Right renal pelvis (tissue), 4 donors: ENCODE data around the gene MAST4. TPM values are rescaled to one million over a fixed set of nuclear protein-coding genes. Genes with fewer than 3 reads are reported as not detected.

Source experiments
- DNase-seq, 4 donors: peaks; one replicate each; pipeline ENCODE4 v3.0.0-alpha.2; 2013; ENCODE audit warnings: low read depth in 4 of 4, low spot score in 3 of 4, missing footprints in 1 of 4
- polyA plus RNA-seq, 4 donors: library from polyadenylated mRNA; unstranded; fragments of 120-200 nt; gene quantifications; one replicate each; pipeline ENCODE4 v1.2.1, GENCODE V29; 2013; ENCODE audit not compliant: insufficient read length in 4 of 4

Gene MAST4
- polyA plus RNA-seq, 4 donors: 14.1 to 18.1 (median 15.0) TPM

GRCh38 chr5:67142816-67143215, 546.6 kb downstream of the MAST4 start:
- no peak for DNase-seq

GRCh38 chr5:67143549-67143948, 547.4 kb downstream of the MAST4 start:
- no peak for DNase-seq

GRCh38 chr5:67144183-67144639, 548.0 kb downstream of the MAST4 start:
- no peak for DNase-seq

DNA sequence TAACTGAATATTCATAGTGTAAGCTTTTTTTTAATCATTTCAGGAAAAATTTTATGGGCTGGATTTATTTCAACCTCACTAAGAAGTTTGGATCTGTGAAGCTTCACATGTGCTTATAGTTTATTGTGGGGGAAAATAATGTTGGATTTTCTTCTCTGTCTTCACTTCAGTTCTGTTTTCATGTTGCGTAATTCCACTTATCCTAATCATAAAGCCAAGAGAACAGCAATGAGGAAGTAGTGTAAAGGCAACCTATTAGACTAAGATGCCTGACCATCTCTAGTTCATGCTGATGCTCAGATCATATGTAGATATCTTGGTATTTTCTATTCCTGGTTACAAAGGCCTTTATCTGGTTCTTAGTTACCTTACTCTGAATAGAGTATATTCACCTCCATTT, 550.4 kb downstream of the MAST4 start:
- no peak for DNase-seq

DNA sequence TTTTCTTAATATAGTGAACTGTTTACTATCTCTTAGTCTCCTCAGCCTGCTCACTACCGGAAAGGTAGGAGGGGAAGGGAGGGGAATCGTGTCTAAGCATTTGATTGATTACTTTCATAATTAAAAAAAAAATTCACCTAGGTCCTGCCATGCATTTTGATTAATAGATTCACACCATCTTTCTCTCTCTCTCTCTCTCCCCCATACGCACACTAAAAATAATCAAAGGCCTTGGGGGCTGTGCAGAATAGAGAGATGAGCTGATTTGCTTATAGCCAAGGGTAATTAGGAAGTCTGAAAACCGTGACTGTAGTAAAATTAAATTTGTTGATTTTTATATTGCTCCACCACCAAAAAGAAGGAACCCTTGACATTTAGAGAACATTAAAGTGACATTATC, 550.8 kb downstream of the MAST4 start:
- no peak for DNase-seq

DNA sequence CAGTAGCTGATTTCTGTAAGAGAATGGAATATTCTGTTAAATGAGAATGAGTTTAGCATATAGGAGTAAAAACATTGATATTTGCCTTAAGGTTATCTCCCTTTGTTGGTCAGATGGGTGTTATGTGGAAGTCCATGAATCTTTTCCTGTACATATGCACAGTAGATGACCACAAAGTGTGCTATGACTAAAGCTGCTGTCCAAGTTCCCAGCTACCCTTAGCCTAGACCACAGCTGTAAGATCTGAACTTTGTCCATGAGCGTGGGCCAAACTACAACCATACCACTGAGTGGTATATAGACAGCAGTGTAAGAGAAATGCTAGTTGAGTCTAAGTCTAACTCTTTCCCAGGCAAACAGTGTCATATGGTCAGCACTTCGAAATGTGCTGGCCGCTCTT, 551.6 kb downstream of the MAST4 start:
- no peak for DNase-seq

DNA sequence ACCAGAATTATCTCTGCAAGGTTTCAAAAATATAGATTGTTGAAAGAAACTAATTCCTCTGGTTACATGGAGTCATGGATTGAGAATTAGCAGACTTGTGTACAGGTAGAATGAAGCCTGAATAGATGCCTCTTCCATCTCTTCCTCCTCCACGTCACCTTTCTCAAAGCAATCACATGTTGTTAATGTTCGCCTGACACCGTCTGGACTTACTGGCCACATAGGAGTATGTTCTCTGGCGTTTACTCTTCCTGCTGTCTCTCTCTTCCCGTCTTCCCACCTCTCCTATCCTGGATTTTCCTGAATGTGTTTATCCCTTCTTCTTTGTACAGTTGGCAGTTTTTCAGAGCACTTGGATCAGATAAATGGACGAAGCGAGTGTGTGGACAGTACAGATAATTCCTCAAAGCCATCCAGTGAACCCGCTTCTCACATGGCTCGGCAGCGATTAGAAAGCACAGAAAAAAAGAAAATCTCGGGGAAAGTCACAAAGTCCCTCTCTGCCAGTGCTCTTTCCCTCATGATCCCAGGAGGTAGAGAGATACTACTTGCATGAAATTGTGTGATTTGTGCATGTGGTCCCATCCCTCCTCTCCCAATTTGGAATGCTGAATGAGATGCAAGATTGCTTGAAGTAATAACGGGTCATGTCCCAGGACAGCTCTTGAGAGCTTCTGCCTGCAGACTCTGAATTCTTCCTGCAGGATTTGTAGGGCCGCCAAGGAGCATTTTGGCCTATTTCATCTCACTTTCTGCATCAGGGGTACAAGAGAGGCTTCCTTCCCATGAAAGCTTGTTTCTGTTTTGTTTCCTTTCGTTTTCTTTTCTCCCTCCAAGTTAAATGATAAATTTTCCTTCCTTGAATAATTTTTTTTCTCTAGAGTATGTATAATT, 553.1 kb downstream of the MAST4 start:
- DNase-seq: no peak

DNA sequence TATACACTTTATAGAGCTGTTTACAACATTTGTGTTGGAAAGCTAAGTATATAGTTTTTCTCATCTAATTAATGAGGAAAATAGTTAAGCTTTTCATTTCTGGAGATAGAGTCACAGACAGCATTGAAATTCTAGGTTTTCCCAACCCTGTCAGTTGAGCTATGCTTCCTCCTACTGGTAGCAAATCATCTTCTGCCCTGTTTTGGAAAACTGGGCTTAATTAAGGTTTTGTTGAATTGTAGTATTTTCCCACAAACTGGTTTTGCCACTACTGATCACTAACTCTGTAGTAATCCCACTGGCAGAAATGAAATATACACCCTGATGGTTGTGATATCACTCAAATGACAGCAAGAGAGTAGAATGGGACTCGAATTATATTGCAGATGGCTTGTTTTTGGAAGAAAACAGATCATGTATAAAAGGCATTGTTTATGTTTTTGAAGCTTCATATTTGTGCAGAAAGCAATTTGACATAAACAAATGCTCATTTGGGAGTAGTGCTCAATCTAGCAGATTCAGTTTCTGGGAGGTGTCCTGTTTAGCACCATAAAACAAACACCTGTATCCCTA, 553.8 kb downstream of the MAST4 start:
- no peak for DNase-seq

DNA sequence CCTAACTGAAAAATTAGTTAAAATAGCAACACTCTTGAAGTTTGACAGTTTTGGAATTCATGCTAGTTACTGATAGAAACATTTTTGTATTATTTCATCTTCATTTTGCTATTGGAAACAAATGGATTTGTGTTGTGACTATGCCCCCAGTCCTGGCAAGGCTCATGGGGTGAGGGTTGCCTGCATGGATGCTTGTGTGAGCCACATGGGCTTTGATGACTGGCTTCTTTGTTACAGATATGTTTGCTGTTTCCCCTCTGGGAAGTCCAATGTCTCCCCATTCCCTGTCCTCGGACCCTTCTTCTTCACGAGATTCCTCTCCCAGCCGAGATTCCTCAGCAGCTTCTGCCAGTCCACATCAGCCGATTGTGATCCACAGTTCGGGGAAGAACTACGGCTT, 556.2 kb downstream of the MAST4 start:
- no peak for DNase-seq

DNA sequence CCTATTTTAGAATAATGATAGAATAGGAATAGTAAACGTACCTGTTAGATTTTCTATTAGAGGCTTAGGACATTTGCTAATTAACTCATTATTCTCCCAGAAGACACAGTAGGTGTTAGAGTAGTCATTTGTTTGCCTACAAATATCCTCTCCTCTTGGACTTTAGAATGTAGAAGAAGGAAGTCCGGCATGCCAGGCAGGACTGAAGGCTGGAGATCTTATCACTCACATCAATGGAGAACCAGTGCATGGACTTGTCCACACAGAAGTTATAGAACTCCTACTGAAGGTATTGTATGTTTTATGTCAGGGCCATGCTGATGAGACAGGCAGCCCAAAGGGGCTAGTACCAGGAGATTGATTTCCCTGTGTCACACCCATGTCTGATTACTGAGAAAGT, 557.1 kb downstream of the MAST4 start:
- DNase-seq: no peak

DNA sequence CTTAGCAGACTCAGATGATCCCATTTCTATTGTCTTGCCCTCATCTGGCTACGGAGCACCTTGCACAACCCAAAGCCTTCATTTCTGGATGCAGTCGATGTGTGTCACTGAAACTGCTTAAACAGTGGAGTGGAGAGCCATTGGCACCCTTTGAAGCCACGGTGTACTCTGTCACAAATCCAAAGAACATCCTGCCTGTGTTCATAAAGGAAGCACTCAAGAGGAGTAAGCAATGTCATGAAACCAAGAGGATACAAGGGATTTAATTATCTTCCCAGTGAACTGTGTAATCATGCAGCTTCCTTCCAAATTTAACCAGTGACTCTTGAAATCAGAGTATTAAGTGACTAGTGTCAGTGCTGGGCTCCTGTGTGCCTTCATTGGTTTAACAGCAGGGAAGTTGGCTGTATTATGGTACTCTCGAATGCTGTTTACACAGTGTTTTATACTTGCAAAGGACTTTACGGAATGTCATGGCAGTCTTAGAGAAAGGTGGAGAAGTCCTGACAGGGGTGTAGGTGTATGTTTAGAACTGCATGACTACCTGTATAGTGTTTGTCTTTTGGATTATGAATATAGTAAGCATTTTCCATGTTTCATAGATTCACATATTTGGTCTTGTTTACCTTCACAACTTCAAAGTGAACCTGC, 558.5 kb downstream of the MAST4 start:
- no peak for DNase-seq

GRCh38 chr5:67156976-67157583, 560.9 kb downstream of the MAST4 start:
- no peak for DNase-seq

DNA sequence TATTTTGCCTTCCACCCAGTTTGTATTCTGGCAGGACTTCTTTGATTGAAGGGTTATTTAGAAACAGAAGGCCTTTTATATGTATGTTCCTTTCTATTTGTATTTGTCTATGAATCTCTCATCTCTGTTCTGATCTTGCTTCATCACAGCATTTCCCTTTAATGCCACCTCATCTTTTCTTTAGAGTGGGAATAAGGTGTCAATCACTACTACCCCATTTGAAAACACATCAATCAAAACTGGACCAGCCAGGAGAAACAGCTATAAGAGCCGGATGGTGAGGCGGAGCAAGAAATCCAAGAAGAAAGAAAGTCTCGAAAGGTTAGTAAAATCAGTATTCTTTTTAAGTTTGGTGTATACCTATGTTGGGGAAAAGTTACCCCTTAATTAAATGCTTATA, 564.1 kb downstream of the MAST4 start:
- no peak for DNase-seq

- no peak for DNase-seq
Measured at GRCh38 chr5:67160985-67161384, 564.8 kb downstream of the MAST4 start.

DNA sequence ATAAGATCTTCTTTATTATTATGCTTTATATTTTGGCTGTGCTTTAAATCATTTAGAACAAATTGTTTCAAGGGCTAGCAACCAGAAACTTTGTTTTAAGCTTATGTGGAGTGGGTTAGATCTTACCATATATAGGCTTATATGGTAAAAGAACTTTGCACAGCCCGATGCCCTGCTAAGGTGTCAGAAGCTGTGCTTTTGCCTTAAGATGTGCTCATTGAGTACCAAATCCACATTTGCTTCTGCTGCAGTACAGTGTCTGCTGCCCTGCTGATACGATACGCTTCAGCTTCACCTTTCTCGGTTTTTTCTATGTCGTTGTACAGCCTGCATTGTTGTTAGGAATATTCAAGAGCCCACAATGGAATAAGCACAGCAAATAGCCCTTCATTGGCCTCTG, 565.6 kb downstream of the MAST4 start:
- no peak for DNase-seq

DNA sequence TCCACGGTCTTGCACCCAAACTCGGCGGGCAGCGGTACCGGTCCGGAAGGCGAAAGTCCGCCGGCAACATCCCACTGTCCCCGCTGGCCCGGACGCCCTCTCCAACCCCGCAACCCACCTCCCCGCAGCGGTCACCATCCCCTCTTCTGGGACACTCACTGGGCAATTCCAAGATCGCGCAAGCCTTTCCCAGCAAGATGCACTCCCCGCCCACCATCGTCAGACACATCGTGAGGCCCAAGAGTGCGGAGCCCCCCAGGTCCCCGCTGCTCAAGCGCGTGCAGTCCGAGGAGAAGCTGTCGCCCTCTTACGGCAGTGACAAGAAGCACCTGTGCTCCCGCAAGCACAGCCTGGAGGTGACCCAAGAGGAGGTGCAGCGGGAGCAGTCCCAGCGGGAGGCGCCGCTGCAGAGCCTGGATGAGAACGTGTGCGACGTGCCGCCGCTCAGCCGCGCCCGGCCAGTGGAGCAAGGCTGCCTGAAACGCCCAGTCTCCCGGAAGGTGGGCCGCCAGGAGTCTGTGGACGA, 567.1 kb downstream of the MAST4 start:
- no peak for DNase-seq

DNA sequence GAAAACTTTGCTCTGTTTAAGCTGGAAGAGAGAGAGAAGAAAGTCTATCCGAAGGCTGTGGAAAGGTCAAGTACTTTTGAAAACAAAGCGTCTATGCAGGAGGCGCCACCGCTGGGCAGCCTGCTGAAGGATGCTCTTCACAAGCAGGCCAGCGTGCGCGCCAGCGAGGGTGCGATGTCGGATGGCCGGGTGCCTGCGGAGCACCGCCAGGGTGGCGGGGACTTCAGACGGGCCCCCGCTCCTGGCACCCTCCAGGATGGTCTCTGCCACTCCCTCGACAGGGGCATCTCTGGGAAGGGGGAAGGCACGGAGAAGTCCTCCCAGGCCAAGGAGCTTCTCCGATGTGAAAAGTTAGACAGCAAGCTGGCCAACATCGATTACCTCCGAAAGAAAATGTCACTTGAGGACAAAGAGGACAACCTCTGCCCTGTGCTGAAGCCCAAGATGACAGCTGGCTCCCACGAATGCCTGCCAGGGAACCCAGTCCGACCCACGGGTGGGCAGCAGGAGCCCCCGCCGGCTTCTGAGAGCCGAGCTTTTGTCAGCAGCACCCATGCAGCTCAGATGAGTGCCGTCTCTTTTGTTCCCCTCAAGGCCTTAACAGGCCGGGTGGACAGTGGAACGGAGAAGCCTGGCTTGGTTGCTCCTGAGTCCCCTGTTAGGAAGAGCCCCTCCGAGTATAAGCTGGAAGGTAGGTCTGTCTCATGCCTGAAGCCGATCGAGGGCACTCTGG, 567.8 kb downstream of the MAST4 start:
- no peak for DNase-seq

- no peak for DNase-seq
Measured at GRCh38 chr5:67164856-67165525, 568.8 kb downstream of the MAST4 start.

DNA sequence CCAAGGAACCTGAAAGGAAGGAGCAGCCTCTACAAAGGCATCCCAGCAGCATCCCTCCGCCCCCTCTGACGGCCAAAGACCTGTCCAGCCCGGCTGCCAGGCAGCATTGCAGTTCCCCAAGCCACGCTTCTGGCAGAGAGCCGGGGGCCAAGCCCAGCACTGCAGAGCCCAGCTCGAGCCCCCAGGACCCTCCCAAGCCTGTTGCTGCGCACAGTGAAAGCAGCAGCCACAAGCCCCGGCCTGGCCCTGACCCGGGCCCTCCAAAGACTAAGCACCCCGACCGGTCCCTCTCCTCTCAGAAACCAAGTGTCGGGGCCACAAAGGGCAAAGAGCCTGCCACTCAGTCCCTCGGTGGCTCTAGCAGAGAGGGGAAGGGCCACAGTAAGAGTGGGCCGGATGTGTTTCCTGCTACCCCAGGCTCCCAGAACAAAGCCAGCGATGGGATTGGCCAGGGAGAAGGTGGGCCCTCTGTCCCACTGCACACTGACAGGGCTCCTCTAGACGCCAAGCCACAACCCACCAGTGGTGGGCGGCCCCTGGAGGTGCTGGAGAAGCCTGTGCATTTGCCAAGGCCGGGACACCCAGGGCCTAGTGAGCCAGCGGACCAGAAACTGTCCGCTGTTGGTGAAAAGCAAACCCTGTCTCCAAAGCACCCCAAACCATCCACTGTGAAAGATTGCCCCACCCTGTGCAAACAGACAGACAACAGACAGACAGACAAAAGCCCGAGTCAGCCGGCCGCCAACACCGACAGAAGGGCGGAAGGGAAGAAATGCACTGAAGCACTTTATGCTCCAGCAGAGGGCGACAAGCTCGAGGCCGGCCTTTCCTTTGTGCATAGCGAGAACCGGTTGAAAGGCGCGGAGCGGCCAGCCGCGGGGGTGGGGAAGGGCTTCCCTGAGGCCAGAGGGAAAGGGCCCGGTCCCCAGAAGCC, 569.6 kb downstream of the MAST4 start:
- DNase-seq: peak; percentile 68 to 78 (median 74)
